Measurements from ENCODE around the gene MPO. TPM values are rescaled to one million over a fixed set of nuclear protein-coding genes. Genes with fewer than 3 reads are reported as not detected.

The MPO gene
- total and polyA plus RNA-seq, 7 donors, result 0.11 to 0.95 (median 0.38) TPM

GRCh38 chr17:58227733-58228132, 53.0 kb downstream of the MPO start:
- DNase-seq (no peak), ATAC-seq (no peak)
- TF ChIP-seq CTCF (IDR thresholded peaks at IDR 0.05), result no peak
- H3K27ac ChIP-seq, result no peak overlapping the region
- H3K4me3 ChIP-seq, result no peak overlapping the region
- no peaks in the 10 kb centered on the region for H3K4me1 ChIP-seq
- H3K9me3 ChIP-seq, result no peaks in the 10 kb centered on the region
- no peaks in the 10 kb centered on the region for H3K27me3 ChIP-seq (ENCODE audit: insufficient read depth in 3 of 3, low read length in 2 of 3)
- intact Hi-C loops (cut with DNase I), result no loop called here
- H3K36me3 ChIP-seq (ENCODE audit: insufficient read depth in 1 of 2, low read depth in 1 of 2), result no peaks in the 10 kb centered on the region
- WGBS, 3 donors, result 59 to 71% (median 63%) methylated on average over 3 of the region's 3 CpGs

- DNase-seq (no peak), ATAC-seq (no peak)
- Histone ChIP-seq H3K4me3 (no peak overlapping the region), H3K27me3 (ENCODE audit: insufficient read depth in 3 of 3, low read length in 2 of 3) (no peaks in the 10 kb centered on the region), H3K27ac (no peak overlapping the region), H3K4me1 (no peaks in the 10 kb centered on the region), H3K36me3 (ENCODE audit: insufficient read depth in 1 of 2, low read depth in 1 of 2) (no peaks in the 10 kb centered on the region), H3K9me3 (no peaks in the 10 kb centered on the region)
- intact Hi-C loops (cut with DNase I), result no loop called here
- no peak for TF ChIP-seq CTCF (IDR thresholded peaks at IDR 0.05)
- 29 to 45% (median 34%) methylated on average over 1 of the region's 1 CpG for WGBS, 3 donors
These were observed 56.4 kb downstream of the MPO start for GRCh38 chr17:58224315-58224714.

Other genes with a start within 250 kb of the MPO start
- 10 to 100 TPM; 45.5 to 51.1 (median 47.2) TPM for gene DYNLL2, start 197.5 kb downstream of the MPO start, total RNA-seq
- 10 to 100 TPM; 28.9 to 84.3 (median 44.0) TPM for gene DYNLL2, start 197.5 kb downstream of the MPO start, polyA plus RNA-seq
- gene OR4D1, start 132.6 kb downstream of the MPO start, total RNA-seq, result not detected
- under 1 TPM in 2 of 3 donors, not detected in 1; 0.03 TPM for gene OR4D1, start 132.6 kb downstream of the MPO start, polyA plus RNA-seq
- gene OR4D2, start 114.0 kb downstream of the MPO start, total RNA-seq, result not detected
- not detected for gene OR4D2, start 114.0 kb downstream of the MPO start, polyA plus RNA-seq
- gene EPX, start 88.2 kb downstream of the MPO start, total RNA-seq, result under 1 TPM in 1 of 4 donors, not detected in 3; 0.12 TPM
- not detected for gene EPX, start 88.2 kb downstream of the MPO start, polyA plus RNA-seq
- gene MKS1, start 61.7 kb downstream of the MPO start, total RNA-seq, result 1 to 10 TPM; 5.5 to 6.9 (median 6.0) TPM
- gene MKS1, start 61.7 kb downstream of the MPO start, polyA plus RNA-seq, result 1 to 10 TPM; 4.2 to 4.7 (median 4.4) TPM
- not detected for gene LPO, start 42.4 kb downstream of the MPO start, total RNA-seq
- gene LPO, start 42.4 kb downstream of the MPO start, polyA plus RNA-seq, result under 1 TPM in 1 of 3 donors, not detected in 2; 0.01 TPM
- gene TSPOAP1, start 47.9 kb upstream of the MPO start, total RNA-seq, result 1 to 10 TPM; 2.3 to 6.6 (median 4.4) TPM
- gene TSPOAP1, start 47.9 kb upstream of the MPO start, polyA plus RNA-seq, result 1 to 10 TPM in 2 of 3 donors, under 1 TPM in 1; 0.40 to 2.1 (median 1.2) TPM
- gene SUPT4H1, start 71.3 kb upstream of the MPO start, total RNA-seq, result 10 to 100 TPM; 52.1 to 58.9 (median 56.2) TPM
- 10 to 100 TPM; 56.6 to 86.8 (median 71.3) TPM for gene SUPT4H1, start 71.3 kb upstream of the MPO start, polyA plus RNA-seq
- gene RNF43, start 136.6 kb upstream of the MPO start, total RNA-seq, result under 1 TPM in 2 of 4 donors, not detected in 2; 0.04 to 0.07 TPM
- under 1 TPM in 2 of 3 donors, not detected in 1; 0.03 to 0.25 TPM for gene RNF43, start 136.6 kb upstream of the MPO start, polyA plus RNA-seq
- gene HSF5, start 207.5 kb upstream of the MPO start, total RNA-seq, result not detected
- not detected for gene HSF5, start 207.5 kb upstream of the MPO start, polyA plus RNA-seq
- 10 to 100 TPM in 3 of 4 donors, 1 to 10 TPM in 1; 4.5 to 11.2 (median 10.8) TPM for gene MTMR4, start 233.7 kb upstream of the MPO start, total RNA-seq
- 1 to 10 TPM; 2.4 to 7.7 (median 4.0) TPM for gene MTMR4, start 233.7 kb upstream of the MPO start, polyA plus RNA-seq